Activated CD4-positive, alpha-beta memory T cell treated with anti-CD3 and anti-CD28 coated beads for 36 hours (primary cell): ENCODE data around the gene C17orf107. TPM values are rescaled to one million over a fixed set of nuclear protein-coding genes. Genes with fewer than 3 reads are reported as not detected.

Experiments
- CTCF ChIA-PET: fragments of 350-600 bp; sonication (Branson Sonifier 250); formaldehyde crosslinking; loops from one replicate; lab custom pipeline; 2021; ENCODE audit warnings: antibody characterized with exemption, inconsistent platforms; lab: Charles Lee
- POLR2A ChIA-PET: fragments of 350-600 bp; sonication (Branson Sonifier 250); formaldehyde crosslinking; loops from one replicate; lab custom pipeline; 2021; ENCODE audit warnings: antibody characterized with exemption; lab: Charles Lee
- DNase-seq: peaks from one replicate; pipeline ENCODE4 v3.0.0-alpha.2; 2020
- H3K27ac Mint-ChIP-seq: one replicate; pipeline ENCODE4 v1.8.0; 2021; ENCODE audit warnings: mixed read lengths
- H3K27me3 Mint-ChIP-seq: one replicate; pipeline ENCODE4 v1.8.0; 2021; ENCODE audit warnings: mixed read lengths
- H3K36me3 Mint-ChIP-seq: one replicate; pipeline ENCODE4 v1.8.0; 2021; ENCODE audit warnings: mixed read lengths
- H3K4me1 Mint-ChIP-seq: one replicate; pipeline ENCODE4 v1.8.0; 2021; ENCODE audit warnings: low read depth, mixed read lengths
- H3K4me3 Mint-ChIP-seq: one replicate; pipeline ENCODE4 v1.8.0; 2021; ENCODE audit warnings: mild to moderate bottlenecking, mixed read lengths
- H3K9me3 Mint-ChIP-seq: one replicate; pipeline ENCODE4 v1.8.0; 2021; ENCODE audit warnings: mixed read lengths
- intact Hi-C: fragments of 100-400 bp; cut with micrococcal nuclease; formaldehyde crosslinking; loops from one replicate; pipeline ENCODE4 v1.15.1; 2023
- total RNA-seq, 2 experiments: library from RNA; stranded (reverse); gene quantifications; one replicate each; pipeline ENCODE4 v1.2.3, GENCODE V29; 2021

C17orf107 gene
- total RNA-seq, 2 experiments from 2014 or later, result 2.3 to 2.5 TPM

GRCh38 chr17:4880857-4881256 is 18.5 kb upstream of the C17orf107 start:
- Mint-ChIP-seq H3K4me1 (no peaks in the 10 kb centered on the region), H3K27ac (no peak overlapping the region), H3K27me3 (no peaks in the 10 kb centered on the region), H3K4me3 (no peak overlapping the region), H3K36me3 (peaks cover 4% of the 10 kb centered on the region), H3K9me3 (no peaks in the 10 kb centered on the region)
- CTCF ChIA-PET, result interaction anchor here (1.0 to 2.3 kb wide), 7 partner anchors 23 to 314 kb away, joined by 3 to 8 read pairs (median 4); partner anchors contain the start of gene ARRB2
- POLR2A ChIA-PET, result no interaction called here
- DNase-seq, result no peak
- intact Hi-C loops, result loop anchor here (10.0 kb wide), 1 partner anchor 46 kb away; the partner anchor contains the start of gene MINK1

- intact Hi-C loops, result loop anchor here (1.0 to 10.0 kb wide), 2 partner anchors 47 to 172 kb away; partner anchors contain the start of genes ARRB2 and MINK1
- Mint-ChIP-seq H3K27me3 (no peaks in the 10 kb centered on the region), H3K27ac (no peak overlapping the region), H3K4me3 (no peak overlapping the region), H3K4me1 (no peaks in the 10 kb centered on the region), H3K36me3 (peaks cover 8% of the 10 kb centered on the region), H3K9me3 (no peaks in the 10 kb centered on the region)
- ChIA-PET CTCF (interaction anchor here (0.6 to 2.3 kb wide), 8 partner anchors 24 to 196 kb away, joined by 3 to 8 read pairs (median 4); partner anchors contain the start of gene ARRB2), POLR2A (no interaction called here)
- DNase-seq, result peak; percentile 74
These were observed 17.4 kb upstream of the C17orf107 start for GRCh38 chr17:4881761-4882555.

GRCh38 chr17:4884489-4884888 is 14.8 kb upstream of the C17orf107 start:
- ChIA-PET POLR2A (no interaction called here), CTCF (interaction anchor here (0.8 to 1.8 kb wide), 3 partner anchors 94 to 317 kb away, joined by 3 to 4 read pairs (median 4); partner anchors contain the start of gene ARRB2)
- Mint-ChIP-seq H3K4me1 (no peaks in the 10 kb centered on the region), H3K4me3 (no peak overlapping the region), H3K36me3 (peaks cover 15% of the 10 kb centered on the region), H3K27ac (no peak overlapping the region), H3K27me3 (no peaks in the 10 kb centered on the region), H3K9me3 (no peaks in the 10 kb centered on the region)
- intact Hi-C loops, result loop anchor here (10.0 kb wide), 1 partner anchor 50 kb away; the partner anchor contains the start of gene MINK1
- no peak for DNase-seq

GRCh38 chr17:4886830-4887229 is 12.5 kb upstream of the C17orf107 start:
- Mint-ChIP-seq H3K4me1 (no peaks in the 10 kb centered on the region), H3K27me3 (no peaks in the 10 kb centered on the region), H3K27ac (no peak overlapping the region), H3K36me3 (peaks cover 17% of the 10 kb centered on the region), H3K4me3 (no peak overlapping the region), H3K9me3 (no peaks in the 10 kb centered on the region)
- intact Hi-C loops, result loop anchor here (10.0 kb wide), 1 partner anchor 52 kb away; the partner anchor contains the start of gene MINK1
- CTCF ChIA-PET, result interaction anchor here (0.6 to 1.8 kb wide), 2 partner anchors 13 to 75 kb away, joined by 3 to 6 read pairs; partner anchors contain the start of gene C17orf107
- DNase-seq, result no peak
- POLR2A ChIA-PET, result no interaction called here

- no peaks in the 10 kb centered on the region for H3K4me1 Mint-ChIP-seq
- no peak overlapping the region for H3K4me3 Mint-ChIP-seq
- CTCF ChIA-PET, result interaction anchor here (1.5 to 2.6 kb wide), 6 partner anchors 10 to 321 kb away, joined by 3 to 13 read pairs (median 5); partner anchors contain the start of genes C17orf107, CHRNE and VMO1
- H3K36me3 Mint-ChIP-seq, result peaks cover 17% of the 10 kb centered on the region
- no peaks in the 10 kb centered on the region for H3K27me3 Mint-ChIP-seq
- POLR2A ChIA-PET, result no interaction called here
- no peak for DNase-seq
- H3K9me3 Mint-ChIP-seq, result no peaks in the 10 kb centered on the region
- no peak overlapping the region for H3K27ac Mint-ChIP-seq
- intact Hi-C loops, result loop anchor here (10.0 kb wide), 1 partner anchor 53 kb away; the partner anchor contains the start of gene MINK1
These were observed 11.8 kb upstream of the C17orf107 start for GRCh38 chr17:4887581-4887980.

- POLR2A ChIA-PET, result interaction anchor here (1.1 kb wide), 1 partner anchor 102 kb away, joined by 3 read pairs; no protein-coding TSS in a partner anchor
- intact Hi-C loops, result no loop called here
- Mint-ChIP-seq H3K27ac (no peak overlapping the region), H3K36me3 (peaks cover 19% of the 10 kb centered on the region), H3K9me3 (no peaks in the 10 kb centered on the region), H3K27me3 (no peaks in the 10 kb centered on the region), H3K4me1 (no peaks in the 10 kb centered on the region), H3K4me3 (no peak overlapping the region)
- CTCF ChIA-PET, result interaction anchor here (0.7 to 1.2 kb wide), 4 partner anchors 11 to 102 kb away, joined by 3 to 6 read pairs (median 4); partner anchors contain the start of gene CHRNE
- DNase-seq, result no peak
These were observed 7.6 kb upstream of the C17orf107 start for GRCh38 chr17:4891411-4892410.

GRCh38 chr17:4892499-4893221 is 6.7 kb upstream of the C17orf107 start:
- Mint-ChIP-seq H3K4me1 (no peaks in the 10 kb centered on the region), H3K27ac (no peak overlapping the region), H3K27me3 (no peaks in the 10 kb centered on the region), H3K4me3 (no peak overlapping the region), H3K9me3 (no peaks in the 10 kb centered on the region), H3K36me3 (peaks cover 17% of the 10 kb centered on the region)
- CTCF ChIA-PET, result interaction anchor here (0.7 kb wide), 1 partner anchor 10 kb away, joined by 3 read pairs; the partner anchor contains the start of gene CHRNE
- intact Hi-C loops, result no loop called here
- no peak for DNase-seq
- POLR2A ChIA-PET, result no interaction called here

GRCh38 chr17:4893272-4893671 is 6.1 kb upstream of the C17orf107 start:
- CTCF ChIA-PET, result no interaction called here
- intact Hi-C loops, result no loop called here
- peaks cover 17% of the 10 kb centered on the region for H3K36me3 Mint-ChIP-seq
- H3K4me1 Mint-ChIP-seq, result peaks cover under 1% of the 10 kb centered on the region
- H3K4me3 Mint-ChIP-seq, result no peak overlapping the region
- no peak for DNase-seq
- no peaks in the 10 kb centered on the region for H3K27me3 Mint-ChIP-seq
- POLR2A ChIA-PET, result no interaction called here
- H3K27ac Mint-ChIP-seq, result no peak overlapping the region
- no peaks in the 10 kb centered on the region for H3K9me3 Mint-ChIP-seq

GRCh38 chr17:4893721-4894560 is 5.4 kb upstream of the C17orf107 start:
- Mint-ChIP-seq H3K27me3 (no peaks in the 10 kb centered on the region), H3K9me3 (no peaks in the 10 kb centered on the region), H3K27ac (no peak overlapping the region), H3K36me3 (peaks cover 17% of the 10 kb centered on the region), H3K4me1 (peaks cover 6% of the 10 kb centered on the region), H3K4me3 (no peak overlapping the region)
- DNase-seq, result no peak
- intact Hi-C loops, result no loop called here
- CTCF ChIA-PET, result interaction anchor here (0.7 to 0.8 kb wide), 2 partner anchors 10 to 19 kb away, joined by 3 read pairs; no protein-coding TSS in a partner anchor
- POLR2A ChIA-PET, result no interaction called here

GRCh38 chr17:4895121-4895520 is 4.2 kb upstream of the C17orf107 start:
- H3K27ac Mint-ChIP-seq, result no peak overlapping the region
- CTCF ChIA-PET, result interaction anchor here (0.8 kb wide), 1 partner anchor 20 kb away, joined by 3 read pairs; no protein-coding TSS in a partner anchor
- no peak for DNase-seq

More at GRCh38 chr17:4895121-4895520, 4.2 kb upstream of the C17orf107 start:
- no peak overlapping the region for H3K4me3 Mint-ChIP-seq
- peaks cover 1% of the 10 kb centered on the region for H3K27me3 Mint-ChIP-seq
- peaks cover 16% of the 10 kb centered on the region for H3K36me3 Mint-ChIP-seq
- POLR2A ChIA-PET, result no interaction called here
- intact Hi-C loops, result no loop called here
- H3K9me3 Mint-ChIP-seq, result no peaks in the 10 kb centered on the region
- H3K4me1 Mint-ChIP-seq, result peaks cover 13% of the 10 kb centered on the region
